Epidermal melanocyte (primary cell): Measurements from ENCODE around the gene FAM13B.
"Not testable (repeated sequence)": the region's sequence is repeated elsewhere in the genome, so short reads cannot be mapped to it uniquely, and the experiment has no call there.

Experiments used
- DNase-seq: peaks from one replicate; pipeline ENCODE4 v3.0.0; 2011; ENCODE audit warnings: low spot score; ENCODE audit not compliant: insufficient read length

Gene FAM13B

GRCh38 chr5:137989419-137989818 is 43.5 kb downstream of the FAM13B start:
- DNase-seq = no peak

- no peak for DNase-seq
These were observed 57.7 kb downstream of the FAM13B start for GRCh38 chr5:137975208-137975607.

GRCh38 chr5:137970384-137970783 is 62.5 kb downstream of the FAM13B start:
- DNase-seq = not testable (repeated sequence)

- no peak for DNase-seq
These were observed 72.1 kb downstream of the FAM13B start for GRCh38 chr5:137960819-137961218.

- no peak for DNase-seq
These were observed 72.7 kb downstream of the FAM13B start for GRCh38 chr5:137960141-137960540.

- DNase-seq = no peak
These were observed 73.4 kb downstream of the FAM13B start for GRCh38 chr5:137959488-137959887.

GRCh38 chr5:137957948-137958347 is 74.9 kb downstream of the FAM13B start:
- DNase-seq = no peak

GRCh38 chr5:137954131-137954879 is 78.6 kb downstream of the FAM13B start:
- peak; percentile 27 for DNase-seq

GRCh38 chr5:137945825-137946224 is 87.1 kb downstream of the FAM13B start:
- no peak for DNase-seq

GRCh38 chr5:137944280-137944679 is 88.6 kb downstream of the FAM13B start:
- not testable (repeated sequence) for DNase-seq

- DNase-seq = no peak
These were observed 93.5 kb downstream of the FAM13B start for GRCh38 chr5:137939331-137939730.

GRCh38 chr5:137938751-137939143 is 94.1 kb downstream of the FAM13B start:
- DNase-seq = no peak

GRCh38 chr5:137937994-137938750 is 94.7 kb downstream of the FAM13B start:
- DNase-seq = no peak

GRCh38 chr5:137935694-137936093 is 97.2 kb downstream of the FAM13B start:
- no peak for DNase-seq

- DNase-seq = no peak
These were observed 97.7 kb downstream of the FAM13B start for GRCh38 chr5:137935190-137935589.

GRCh38 chr5:137933491-137933911 is 99.4 kb downstream of the FAM13B start:
- no peak for DNase-seq

GRCh38 chr5:137932800-137933199 is 100.1 kb downstream of the FAM13B start:
- no peak for DNase-seq

GRCh38 chr5:137923856-137924255 is 109.0 kb downstream of the FAM13B start:
- no peak for DNase-seq

- no peak for DNase-seq
These were observed 110.9 kb downstream of the FAM13B start for GRCh38 chr5:137921931-137922330.

- DNase-seq = no peak
These were observed 116.0 kb downstream of the FAM13B start for GRCh38 chr5:137916923-137917322.

- no peak for DNase-seq
These were observed 118.1 kb downstream of the FAM13B start for GRCh38 chr5:137914758-137915157.

- no peak for DNase-seq
These were observed 130.3 kb downstream of the FAM13B start for GRCh38 chr5:137902408-137903133.
